B cell (primary cell): ENCODE measurements around the gene TOMM7.

Experiments
- EZH2 ChIP-seq: IDR thresholded peaks from 2 replicates; pipeline ENCODE4 v1.6.1; 2012; ENCODE audit warnings: borderline replicate concordance, low read depth, mild to moderate bottlenecking, moderate library complexity, low read length; ENCODE audit not compliant: insufficient read depth, poor library complexity, severe bottlenecking
- TF ChIP-seq, protein P1 (sequence below): fragments of 200-600 bp; IDR thresholded peaks from one replicate; pipeline ENCODE4 v1.8.0; 2022; ENCODE audit warnings: antibody characterized with exemption, mild to moderate bottlenecking

DNA sequence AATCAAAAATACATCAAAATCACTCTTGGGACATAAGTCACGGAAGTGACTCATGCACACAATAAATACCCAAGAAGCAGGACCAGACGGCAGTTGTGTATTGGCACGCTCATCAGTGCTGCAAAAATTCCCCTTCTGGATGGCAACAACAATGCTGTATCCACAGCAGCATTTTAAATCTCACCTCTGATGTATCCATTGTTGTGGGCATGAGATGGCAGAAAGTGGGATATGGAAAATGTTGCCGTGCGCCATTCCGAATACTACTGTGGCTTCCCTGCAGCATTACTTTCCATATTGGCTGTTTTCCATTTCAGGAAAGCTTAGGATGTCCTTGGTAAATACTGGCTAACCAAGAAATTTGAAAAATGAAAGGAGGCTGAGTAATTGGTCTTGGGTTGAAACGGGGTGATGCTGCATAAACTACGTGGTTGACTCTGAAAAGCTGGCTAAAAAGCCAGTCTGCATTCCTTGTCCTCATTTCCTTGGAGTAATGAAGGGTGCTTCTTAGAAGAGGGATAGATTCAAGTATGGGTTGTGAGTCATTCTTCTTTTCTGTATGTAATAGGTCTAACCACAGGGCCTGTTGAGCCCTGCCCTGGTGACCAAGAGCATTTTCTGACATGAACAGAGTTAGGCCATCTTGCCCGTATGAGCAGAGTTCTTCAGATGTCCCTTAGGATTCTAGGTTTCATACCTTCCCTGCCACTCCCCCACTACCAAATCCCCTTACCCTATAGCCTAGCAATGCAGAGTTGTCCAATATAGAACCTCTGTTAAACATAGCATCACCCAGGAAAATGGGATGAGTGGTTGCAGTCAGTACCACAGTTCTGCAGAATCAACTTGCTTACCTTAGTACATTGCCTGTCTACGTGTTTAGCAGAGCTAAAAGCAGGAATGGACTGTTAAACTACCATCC, 36.3 kb upstream of the TOMM7 start:
- TF ChIP-seq, protein P1, sequence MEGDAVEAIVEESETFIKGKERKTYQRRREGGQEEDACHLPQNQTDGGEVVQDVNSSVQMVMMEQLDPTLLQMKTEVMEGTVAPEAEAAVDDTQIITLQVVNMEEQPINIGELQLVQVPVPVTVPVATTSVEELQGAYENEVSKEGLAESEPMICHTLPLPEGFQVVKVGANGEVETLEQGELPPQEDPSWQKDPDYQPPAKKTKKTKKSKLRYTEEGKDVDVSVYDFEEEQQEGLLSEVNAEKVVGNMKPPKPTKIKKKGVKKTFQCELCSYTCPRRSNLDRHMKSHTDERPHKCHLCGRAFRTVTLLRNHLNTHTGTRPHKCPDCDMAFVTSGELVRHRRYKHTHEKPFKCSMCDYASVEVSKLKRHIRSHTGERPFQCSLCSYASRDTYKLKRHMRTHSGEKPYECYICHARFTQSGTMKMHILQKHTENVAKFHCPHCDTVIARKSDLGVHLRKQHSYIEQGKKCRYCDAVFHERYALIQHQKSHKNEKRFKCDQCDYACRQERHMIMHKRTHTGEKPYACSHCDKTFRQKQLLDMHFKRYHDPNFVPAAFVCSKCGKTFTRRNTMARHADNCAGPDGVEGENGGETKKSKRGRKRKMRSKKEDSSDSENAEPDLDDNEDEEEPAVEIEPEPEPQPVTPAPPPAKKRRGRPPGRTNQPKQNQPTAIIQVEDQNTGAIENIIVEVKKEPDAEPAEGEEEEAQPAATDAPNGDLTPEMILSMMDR: no peak
- no peak for TF ChIP-seq EZH2
